CD14-positive monocyte (primary cell): ENCODE measurements around the gene EGFR. TPM values are rescaled to one million over a fixed set of nuclear protein-coding genes. Genes with fewer than 3 reads are reported as not detected.

Source experiments
- DNase-seq, 3 donors: peaks; one replicate each; pipeline ENCODE4 v3.0.0-alpha.2; 2011 to 2022
- H2AFZ ChIP-seq: 2 replicates; pipeline ENCODE4 v1.6.0; 2012; ENCODE audit warnings: mild to moderate bottlenecking, low read depth, low read length, inconsistent platforms; ENCODE audit not compliant: insufficient read depth, poor library complexity, severe bottlenecking
- H3K27ac ChIP-seq, 2 donors: 1 replicate in 1 of 2; 2 replicates in 1 of 2; pipeline ENCODE4 v1.5.1; 2012 to 2013; ENCODE audit warnings: low read length in 2 of 2, control low read depth in 1 of 2, inconsistent platforms in 1 of 2, low read depth in 1 of 2, mild to moderate bottlenecking in 1 of 2
- H3K27me3 ChIP-seq, 2 donors: one replicate each; pipeline versions ENCODE4 v1.6.0 to v1.6.1; 2011 to 2013; ENCODE audit warnings: low read length in 2 of 2; ENCODE audit not compliant: control insufficient read depth in 2 of 2, insufficient read depth in 2 of 2
- H3K36me3 ChIP-seq, 2 donors: replicated peaks in 1 of 2; 1 replicate in 1 of 2; 2 replicates in 1 of 2; pipeline versions ENCODE4 v1.5.1 to v1.6.1; 2012 to 2013; ENCODE audit warnings: low read length in 2 of 2, control low read depth in 1 of 2, inconsistent platforms in 1 of 2, mild to moderate bottlenecking in 1 of 2; ENCODE audit not compliant: insufficient read depth in 2 of 2, control insufficient read depth in 1 of 2
- H3K4me1 ChIP-seq, 2 donors: 1 replicate in 1 of 2; 2 replicates in 1 of 2; pipeline versions ENCODE4 v1.5.1 to v1.6.1; 2012 to 2013; ENCODE audit warnings: low read length in 2 of 2, control low read depth in 1 of 2, inconsistent platforms in 1 of 2, mild to moderate bottlenecking in 1 of 2, moderate library complexity in 1 of 2; ENCODE audit not compliant: insufficient read depth in 2 of 2, control insufficient read depth in 1 of 2
- H3K4me2 ChIP-seq: replicated peaks from 2 replicates; pipeline ENCODE3; 2012; ENCODE audit warnings: low read length, moderate library complexity, mild to moderate bottlenecking; ENCODE audit not compliant: poor library complexity, severe bottlenecking; ENCODE audit errors: extremely low read depth
- H3K4me3 ChIP-seq, 3 experiments: fragments of 200-600 bp in 1 of 3; sonication (generic) in 1 of 3; replicated peaks in 1 of 3; 1 replicate in 2 of 3; 2 replicates in 1 of 3; pipeline ENCODE4 v1.5.1; 2011 to 2013; ENCODE audit warnings: low read length in 3 of 3, mild to moderate bottlenecking in 3 of 3, control low read depth in 2 of 3, low read depth in 2 of 3, inconsistent platforms in 1 of 3, moderate library complexity in 1 of 3
- H3K79me2 ChIP-seq: 2 replicates; pipeline ENCODE4 v1.6.0; 2012; ENCODE audit warnings: mild to moderate bottlenecking, control low read depth, inconsistent platforms, low read length, moderate library complexity; ENCODE audit not compliant: insufficient read depth
- H3K9ac ChIP-seq: 2 replicates; pipeline ENCODE4 v1.6.0; 2017; ENCODE audit warnings: low read length, mild to moderate bottlenecking; ENCODE audit not compliant: insufficient read depth, poor library complexity, severe bottlenecking
- H3K9me3 ChIP-seq, 2 donors: replicated peaks in 1 of 2; 1 replicate in 1 of 2; 2 replicates in 1 of 2; pipeline versions ENCODE4 v1.5.1 to v1.6.1; 2012 to 2013; ENCODE audit warnings: low read length in 2 of 2, control low read depth in 1 of 2; ENCODE audit not compliant: control insufficient read depth in 1 of 2, insufficient read depth in 1 of 2
- H4K20me1 ChIP-seq: 2 replicates; pipeline ENCODE4 v1.6.0; 2012; ENCODE audit warnings: mild to moderate bottlenecking, low read length, control low read depth, moderate library complexity; ENCODE audit not compliant: insufficient read depth
- H3K27ac Mint-ChIP-seq, 7 donors: one replicate each; pipeline ENCODE4 v1.8.0; 2020; ENCODE audit warnings: mild to moderate bottlenecking in 7 of 7, mixed read lengths in 7 of 7, moderate library complexity in 6 of 7, inconsistent platforms in 2 of 7
- H3K27me3 Mint-ChIP-seq, 3 donors: one replicate each; pipeline ENCODE4 v1.8.0; 2021 to 2022; ENCODE audit warnings: low read depth in 3 of 3, mild to moderate bottlenecking in 3 of 3, mixed read lengths in 3 of 3, moderate library complexity in 3 of 3, inconsistent platforms in 1 of 3
- H3K36me3 Mint-ChIP-seq, 2 donors: one replicate each; pipeline ENCODE4 v1.8.0; 2020; ENCODE audit warnings: mixed read lengths in 2 of 2, inconsistent platforms in 1 of 2, mild to moderate bottlenecking in 1 of 2
- H3K4me1 Mint-ChIP-seq: one replicate; pipeline ENCODE4 v1.8.0; 2020; ENCODE audit warnings: mild to moderate bottlenecking, mixed read lengths
- H3K4me3 Mint-ChIP-seq, 2 donors: one replicate each; pipeline ENCODE4 v1.8.0; 2020; ENCODE audit warnings: mild to moderate bottlenecking in 2 of 2, mixed read lengths in 2 of 2, moderate library complexity in 1 of 2
- H3K9me3 Mint-ChIP-seq, 7 donors: one replicate each; pipeline ENCODE4 v1.8.0; 2020 to 2022; ENCODE audit warnings: mixed read lengths in 7 of 7, mild to moderate bottlenecking in 6 of 7, moderate library complexity in 6 of 7, inconsistent platforms in 2 of 7
- CTCF ChIP-seq: fragments of 200-600 bp; IDR thresholded peaks from one replicate; pipeline ENCODE4 v1.8.0; 2022; ENCODE audit warnings: antibody characterized with exemption, mild to moderate bottlenecking
- WGBS: methylation state at CpG from one replicate; pipeline ENCODE4 v1.1.5; 2013; ENCODE audit warnings: missing lambda C conversion rate; ENCODE audit not compliant: insufficient coverage; 5-methylcytosine and 5-hydroxymethylcytosine counted together
- intact Hi-C, 2 donors: fragments of 100-400 bp; cut with micrococcal nuclease; formaldehyde crosslinking; loops; one replicate each; pipeline versions ENCODE4 v1.15.0 to v1.15.1; 2023
- polyA plus RNA-seq, 3 donors: library from polyadenylated mRNA; depleted of rRNA in 1 of 3; unstranded in 2 of 3; stranded (reverse) in 1 of 3; fragments of 300-500 nt in 2 of 3; fragments of >200 nt in 1 of 3; fragmentation: Illumina TruSeq in 2 of 3; gene quantifications; 1 replicate in 2 of 3; 2 replicates in 1 of 3; pipeline ENCODE4 v1.2.3, GENCODE V29; 2012 to 2021

The EGFR gene
- polyA plus RNA-seq, 3 donors, result not detected

DNA sequence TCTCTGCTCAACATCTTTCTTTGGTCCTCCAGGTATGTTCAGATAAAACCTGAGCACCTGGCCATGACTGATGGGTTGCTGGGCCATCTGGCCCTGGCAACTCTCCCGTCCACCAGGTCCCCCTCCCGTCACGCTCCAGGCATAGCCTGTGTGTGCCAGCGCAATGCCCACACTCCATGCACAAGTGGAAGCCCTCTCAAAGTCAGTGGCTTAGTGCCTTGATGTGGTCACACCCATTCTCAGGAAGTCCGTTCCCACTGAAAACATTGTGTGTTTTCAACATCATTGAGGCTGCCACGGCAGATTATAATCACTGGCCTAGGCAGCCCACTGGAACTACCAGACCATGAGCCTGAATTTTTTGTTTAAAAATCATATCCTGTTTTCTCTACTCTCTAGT lies 175.7 kb downstream of the EGFR start:
- WGBS, result 88% methylated on average over 4 of the region's 6 CpGs
- Histone ChIP-seq H2AFZ (no peak overlapping the region), H3K4me3 (no peak overlapping the region), H3K4me2 (no peak overlapping the region), H3K27me3 (no peaks in the 10 kb centered on the region), H3K27ac (no peak overlapping the region), H3K4me1 (no peaks in the 10 kb centered on the region), H3K9ac (no peak overlapping the region), H4K20me1 (no peaks in the 10 kb centered on the region), H3K79me2 (no peaks in the 10 kb centered on the region), H3K9me3 (no peaks in the 10 kb centered on the region), H3K36me3 (no peaks in the 10 kb centered on the region)
- no peak overlapping the region for H3K4me3 Mint-ChIP-seq
- H3K4me1 Mint-ChIP-seq, result no peaks in the 10 kb centered on the region
- no peaks in the 10 kb centered on the region for H3K36me3 Mint-ChIP-seq
- peaks cover 0 to 2% (median 0%) of the 10 kb centered on the region in 7 donors for H3K9me3 Mint-ChIP-seq
- H3K27ac Mint-ChIP-seq, result no peak overlapping the region
- no peak for DNase-seq
- intact Hi-C loops, result no loop called here
- H3K27me3 Mint-ChIP-seq, result peaks cover 0 to 7% (median 1%) of the 10 kb centered on the region in 3 donors
- TF ChIP-seq CTCF, result no peak

- Mint-ChIP-seq H3K36me3 (no peaks in the 10 kb centered on the region), H3K4me1 (no peaks in the 10 kb centered on the region), H3K4me3 (no peak overlapping the region), H3K27ac (no peak overlapping the region), H3K27me3 (no peaks in the 10 kb centered on the region), H3K9me3 (peaks cover 0 to 3% (median 0%) of the 10 kb centered on the region in 7 donors)
- Histone ChIP-seq H3K79me2 (no peaks in the 10 kb centered on the region), H3K4me3 (no peak overlapping the region), H3K27me3 (no peaks in the 10 kb centered on the region), H3K36me3 (no peaks in the 10 kb centered on the region), H3K4me1 (no peaks in the 10 kb centered on the region), H3K9ac (no peak overlapping the region), H4K20me1 (no peaks in the 10 kb centered on the region), H3K27ac (no peak overlapping the region), H3K9me3 (no peaks in the 10 kb centered on the region), H3K4me2 (no peak overlapping the region), H2AFZ (no peak overlapping the region)
- TF ChIP-seq CTCF, result no peak
- intact Hi-C loops, result no loop called here
- 80% methylated on average over 1 of the region's 8 CpGs for WGBS
- DNase-seq, result no peak
Measured at GRCh38 chr7:55198634-55199392, 180.0 kb downstream of the EGFR start.
